ENCODE measurements around the gene POLDIP2. TPM values are rescaled to one million over a fixed set of nuclear protein-coding genes. Genes with fewer than 3 reads are reported as not detected.
A peak's percentile ranks its signal among the peaks of the same experiment; 100 is the strongest.

POLDIP2 gene
- total and polyA plus RNA-seq, 12 donors, result 74.2 to 204 (median 175) TPM

DNA sequence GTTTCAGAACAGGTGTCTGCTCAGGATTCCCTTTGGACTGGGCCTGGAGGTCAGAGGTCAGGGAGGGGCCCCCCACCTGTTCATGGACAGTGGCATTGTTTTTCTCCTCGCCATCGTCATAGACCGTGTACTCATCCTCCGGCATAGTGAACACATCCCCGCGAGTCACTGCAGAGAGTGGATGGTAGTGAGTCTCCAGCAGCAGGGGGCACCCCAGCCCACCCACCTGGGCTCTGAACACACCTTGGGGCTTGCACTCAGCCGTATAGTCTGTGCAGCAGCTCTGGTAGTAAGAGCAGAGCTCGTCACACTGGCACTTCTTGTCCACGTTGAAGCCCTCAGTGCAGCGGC lies 12.3 kb upstream of the POLDIP2 start:
- DNase-seq, result peak in 3 of 7 donors; percentile 36 to 44 (median 38)
- WGBS, 4 donors, result 70 to 83% (median 76%) methylated on average over 6 to 10 of the region's 10 CpGs
- no peak overlapping the region for H3K4me3 ChIP-seq
- TF ChIP-seq POLR2A (IDR thresholded peaks at IDR 0.05), result no peak
- TF ChIP-seq, protein P1, sequence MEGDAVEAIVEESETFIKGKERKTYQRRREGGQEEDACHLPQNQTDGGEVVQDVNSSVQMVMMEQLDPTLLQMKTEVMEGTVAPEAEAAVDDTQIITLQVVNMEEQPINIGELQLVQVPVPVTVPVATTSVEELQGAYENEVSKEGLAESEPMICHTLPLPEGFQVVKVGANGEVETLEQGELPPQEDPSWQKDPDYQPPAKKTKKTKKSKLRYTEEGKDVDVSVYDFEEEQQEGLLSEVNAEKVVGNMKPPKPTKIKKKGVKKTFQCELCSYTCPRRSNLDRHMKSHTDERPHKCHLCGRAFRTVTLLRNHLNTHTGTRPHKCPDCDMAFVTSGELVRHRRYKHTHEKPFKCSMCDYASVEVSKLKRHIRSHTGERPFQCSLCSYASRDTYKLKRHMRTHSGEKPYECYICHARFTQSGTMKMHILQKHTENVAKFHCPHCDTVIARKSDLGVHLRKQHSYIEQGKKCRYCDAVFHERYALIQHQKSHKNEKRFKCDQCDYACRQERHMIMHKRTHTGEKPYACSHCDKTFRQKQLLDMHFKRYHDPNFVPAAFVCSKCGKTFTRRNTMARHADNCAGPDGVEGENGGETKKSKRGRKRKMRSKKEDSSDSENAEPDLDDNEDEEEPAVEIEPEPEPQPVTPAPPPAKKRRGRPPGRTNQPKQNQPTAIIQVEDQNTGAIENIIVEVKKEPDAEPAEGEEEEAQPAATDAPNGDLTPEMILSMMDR (IDR thresholded peaks at IDR 0.05), result no peak
- H3K27ac ChIP-seq, result peak overlapping the region; percentile 55 to 93 (median 79)
- no peaks in the 10 kb centered on the region for H3K27me3 ChIP-seq
- peaks cover 0 to under 1% of the 10 kb centered on the region in 2 donors for H3K36me3 ChIP-seq (replicated peaks in 1 of 2)
- peaks cover 33 to 34% of the 10 kb centered on the region in 2 donors for H3K4me1 ChIP-seq (replicated peaks in 1 of 2)
- H3K9me3 ChIP-seq (replicated peaks in 1 of 3), result no peaks in the 10 kb centered on the region
- intact Hi-C loops (cut with DNase I), result no loop called here

DNA sequence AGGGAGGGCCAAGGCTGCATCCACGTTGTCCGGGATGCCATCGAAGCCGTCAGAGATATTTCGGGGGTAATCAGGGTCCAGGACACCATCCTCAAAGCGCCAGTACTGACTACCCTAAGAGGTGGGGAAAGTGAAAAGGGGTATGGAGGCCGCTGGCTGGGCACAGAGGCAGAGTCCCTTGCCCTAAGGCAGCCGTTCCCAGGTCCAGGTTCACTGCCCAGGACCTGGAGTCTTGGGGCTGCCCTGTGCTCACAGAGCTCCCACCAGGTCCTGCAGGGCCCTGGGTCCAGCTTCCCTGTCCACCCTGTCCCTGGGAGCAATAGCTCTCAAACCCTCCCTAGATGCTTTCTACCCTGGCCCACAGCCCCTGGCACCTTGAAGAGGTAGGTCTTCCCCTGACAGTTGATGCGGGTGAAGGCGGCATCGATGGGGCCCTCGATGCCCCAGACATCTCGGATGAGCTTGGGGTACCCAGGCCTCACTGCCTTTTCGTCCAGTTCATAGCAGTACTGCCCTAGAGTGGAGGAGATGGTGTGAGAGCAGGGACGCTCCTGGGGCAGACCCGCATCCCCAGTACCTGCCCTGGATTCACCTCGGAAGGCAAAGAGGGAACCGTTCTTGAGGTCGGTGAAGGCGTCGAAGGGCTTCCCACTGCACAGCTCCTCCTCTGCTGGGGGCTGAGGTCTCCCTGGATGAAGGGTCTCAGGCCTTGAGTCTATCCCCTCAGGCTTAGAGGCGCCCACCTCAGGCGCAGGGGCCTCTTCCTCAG lies 11.8 kb upstream of the POLDIP2 start:
- peaks cover 33 to 34% of the 10 kb centered on the region in 2 donors for H3K4me1 ChIP-seq (replicated peaks in 1 of 2)
- intact Hi-C loops (cut with DNase I), result no loop called here

DNA sequence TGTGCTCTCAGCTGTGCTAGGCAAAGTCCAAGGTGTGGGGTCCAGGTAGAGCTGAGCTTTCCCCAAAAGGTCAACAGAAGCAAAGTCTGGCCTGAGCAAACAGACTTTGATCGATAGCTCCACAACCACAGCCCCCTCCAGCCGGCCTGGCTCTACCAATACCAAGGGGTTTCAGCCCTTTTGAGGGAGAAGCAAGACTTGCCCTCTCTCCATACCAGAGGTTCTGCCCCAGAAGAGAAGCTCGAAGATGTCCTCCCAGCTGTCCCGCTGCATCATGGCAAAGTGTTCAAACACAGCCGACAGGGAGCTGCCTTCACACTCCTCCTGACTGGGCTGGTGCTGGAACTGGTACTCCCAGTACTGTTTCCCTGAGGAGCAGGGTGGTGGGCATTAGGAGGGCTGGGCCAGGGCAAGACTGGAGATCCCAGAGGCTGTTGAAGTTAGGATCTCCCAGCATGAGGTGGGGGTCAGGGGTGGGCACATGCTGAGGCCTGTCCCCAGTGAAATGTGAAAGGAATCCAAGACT lies 11.0 kb upstream of the POLDIP2 start:
- intact Hi-C loops (cut with DNase I), result no loop called here
- DNase-seq, result no peak
- no peak for TF ChIP-seq POLR2A (IDR thresholded peaks at IDR 0.05)
- TF ChIP-seq, protein P1 (IDR thresholded peaks at IDR 0.05), result no peak
- Histone ChIP-seq H3K36me3 (replicated peaks in 1 of 2) (peaks cover 0 to 13% of the 10 kb centered on the region in 2 donors), H3K4me1 (replicated peaks in 1 of 2) (peaks cover 31 to 33% of the 10 kb centered on the region in 2 donors), H3K9me3 (replicated peaks in 1 of 3) (no peaks in the 10 kb centered on the region), H3K27ac (no peak overlapping the region), H3K27me3 (no peaks in the 10 kb centered on the region), H3K4me3 (no peak overlapping the region)
- 80 to 93% (median 87%) methylated on average over 5 of the region's 5 CpGs for WGBS, 4 donors

More for the DNA sequence above, 11.8 kb upstream of the POLDIP2 start:
- Histone ChIP-seq H3K27ac (peak overlapping the region in 3 of 5 donors; percentile 79 to 93 (median 91)), H3K27me3 (no peaks in the 10 kb centered on the region), H3K9me3 (replicated peaks in 1 of 3) (no peaks in the 10 kb centered on the region), H3K36me3 (replicated peaks in 1 of 2) (peaks cover 0 to 6% of the 10 kb centered on the region in 2 donors), H3K4me3 (no peak overlapping the region)
- no peak for TF ChIP-seq POLR2A (IDR thresholded peaks at IDR 0.05)
- TF ChIP-seq, protein P1 (IDR thresholded peaks at IDR 0.05), result no peak
- no peak for DNase-seq
- 91 to 98% (median 94%) methylated on average over 7 to 23 of the region's 23 CpGs for WGBS, 4 donors

DNA sequence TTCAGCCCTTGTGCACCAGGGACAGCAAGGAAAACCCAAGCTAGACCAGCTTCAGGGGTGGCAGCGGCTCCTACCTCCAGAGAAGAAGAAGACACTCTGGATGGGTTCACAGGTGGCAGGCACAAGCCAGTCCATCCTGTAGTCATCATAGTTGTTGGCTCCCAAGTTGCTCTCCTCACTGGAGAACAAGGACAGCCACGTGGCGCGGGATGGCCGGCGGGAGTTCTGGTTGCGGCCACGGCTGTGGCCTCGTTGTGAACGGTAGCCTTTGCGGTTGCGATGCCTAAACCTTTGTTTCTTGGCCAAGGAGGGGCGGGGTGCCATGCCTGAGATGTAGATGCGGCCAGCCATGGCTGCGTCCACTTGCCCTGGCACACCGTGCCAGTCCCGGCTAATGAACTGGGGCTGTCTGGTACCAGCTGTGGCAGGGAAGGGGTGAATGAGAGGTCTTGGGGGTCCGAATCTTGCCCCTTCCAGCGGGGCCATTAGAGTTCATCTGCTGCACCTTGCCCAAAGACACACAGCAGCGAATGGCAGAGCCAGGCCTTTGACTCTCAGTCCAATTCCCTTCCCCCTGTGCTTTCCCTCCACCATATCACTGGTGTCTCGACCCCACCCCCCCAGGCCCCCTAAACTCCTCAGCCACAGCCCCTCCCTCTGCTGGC lies 10.4 kb upstream of the POLDIP2 start:
- WGBS, 4 donors, result 88 to 100% (median 90%) methylated on average over 2 to 21 of the region's 21 CpGs
- DNase-seq, result no peak
- Histone ChIP-seq H3K27ac (no peak overlapping the region), H3K36me3 (replicated peaks in 1 of 2) (peaks cover 0 to 19% of the 10 kb centered on the region in 2 donors), H3K27me3 (no peaks in the 10 kb centered on the region), H3K9me3 (replicated peaks in 1 of 3) (no peaks in the 10 kb centered on the region), H3K4me3 (no peak overlapping the region), H3K4me1 (replicated peaks in 1 of 2) (peaks cover 25 to 30% of the 10 kb centered on the region in 2 donors)
- no peak for TF ChIP-seq POLR2A (IDR thresholded peaks at IDR 0.05)
- TF ChIP-seq, protein P1 (IDR thresholded peaks at IDR 0.05), result no peak
- intact Hi-C loops (cut with DNase I), result no loop called here
